ENCODE measurements around the gene PKDCC.
"Not testable (repeated sequence)": the region's sequence is repeated elsewhere in the genome, so short reads cannot be mapped to it uniquely, and the experiment has no call there.

Gene PKDCC

GRCh38 chr2:42021464-42021863 is 26.4 kb upstream of the PKDCC start:
- Histone ChIP-seq H3K9ac (ENCODE audit: low read depth, low read length) (no peak overlapping the region), H3K4me1 (ENCODE audit: insufficient read depth, low read length) (peaks cover 19% of the 10 kb centered on the region), H3K36me3 (ENCODE audit: insufficient read depth, low read length) (no peaks in the 10 kb centered on the region), H3K9me3 (ENCODE audit: control insufficient read depth, insufficient read depth, low read length) (no peaks in the 10 kb centered on the region; the same call in none of the 2 replicates)

DNA sequence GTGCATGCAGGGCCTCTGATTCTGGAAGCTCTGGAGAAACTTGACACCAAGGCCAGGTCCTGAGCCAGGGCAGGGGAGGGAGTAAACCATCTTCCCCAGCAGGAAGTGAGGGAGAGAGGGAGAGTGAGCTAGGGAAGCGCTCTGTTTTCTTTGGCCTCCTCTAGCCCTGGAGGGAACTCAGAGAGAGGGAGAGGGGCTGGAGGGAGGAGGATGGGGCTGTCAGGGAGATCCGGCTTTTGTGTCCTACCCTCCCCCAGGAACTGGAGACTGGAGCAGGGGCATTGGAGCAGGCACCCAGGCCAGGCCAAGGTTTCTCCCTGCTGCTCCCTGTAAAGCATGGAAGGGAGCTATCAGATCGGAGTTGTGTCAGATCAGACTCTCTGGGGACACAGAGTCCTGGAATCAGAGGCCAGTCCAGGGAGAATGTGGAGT is 22.7 kb upstream of the PKDCC start:
- Histone ChIP-seq H3K9ac (ENCODE audit: low read depth, low read length) (no peak overlapping the region; the same call in 1 of the 2 replicates), H3K36me3 (ENCODE audit: insufficient read depth, low read length) (no peaks in the 10 kb centered on the region), H3K9me3 (ENCODE audit: control insufficient read depth, insufficient read depth, low read length) (no peaks in the 10 kb centered on the region; the same call in 1 of the 2 replicates), H3K4me1 (ENCODE audit: insufficient read depth, low read length) (peaks cover 37% of the 10 kb centered on the region)

DNA sequence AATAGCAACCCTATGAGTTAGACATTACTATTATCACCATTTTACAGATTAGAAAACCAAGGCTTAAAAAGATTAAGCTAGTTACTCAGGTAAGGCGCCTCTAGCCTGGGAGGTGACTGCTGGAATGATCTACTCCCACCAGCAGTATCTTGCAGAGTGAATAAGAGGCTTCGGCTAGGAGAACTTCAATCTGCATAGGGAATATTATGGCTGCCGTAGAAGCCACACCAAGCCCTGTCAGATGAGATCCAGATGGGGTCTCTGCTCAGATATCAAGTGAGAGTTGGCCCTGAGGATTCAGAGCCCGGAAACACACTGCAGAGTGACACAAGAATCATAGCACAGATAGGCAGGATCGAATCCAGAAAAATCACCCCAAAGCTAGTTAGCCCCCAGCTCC is 21.5 kb upstream of the PKDCC start:
- Histone ChIP-seq H3K9ac (ENCODE audit: low read depth, low read length) (no peak overlapping the region), H3K9me3 (ENCODE audit: control insufficient read depth, insufficient read depth, low read length) (no peaks in the 10 kb centered on the region; the same call in 1 of the 2 replicates), H3K4me1 (ENCODE audit: insufficient read depth, low read length) (peaks cover 47% of the 10 kb centered on the region), H3K36me3 (ENCODE audit: insufficient read depth, low read length) (no peaks in the 10 kb centered on the region)

- Histone ChIP-seq H3K36me3 (ENCODE audit: insufficient read depth, low read length) (no peaks in the 10 kb centered on the region), H3K4me1 (ENCODE audit: insufficient read depth, low read length) (peaks cover 52% of the 10 kb centered on the region), H3K9me3 (ENCODE audit: control insufficient read depth, insufficient read depth, low read length) (no peaks in the 10 kb centered on the region), H3K9ac (ENCODE audit: low read depth, low read length) (no peak overlapping the region)
Measured at GRCh38 chr2:42028571-42029148, 19.2 kb upstream of the PKDCC start.

GRCh38 chr2:42029171-42029570 is 18.6 kb upstream of the PKDCC start:
- H3K4me1 ChIP-seq (ENCODE audit: insufficient read depth, low read length): peaks cover 52% of the 10 kb centered on the region
- H3K9ac ChIP-seq (ENCODE audit: low read depth, low read length): no peak overlapping the region
- H3K9me3 ChIP-seq (ENCODE audit: control insufficient read depth, insufficient read depth, low read length): no peaks in the 10 kb centered on the region

GRCh38 chr2:42029639-42030199 is 18.1 kb upstream of the PKDCC start:
- no peaks in the 10 kb centered on the region for H3K36me3 ChIP-seq (ENCODE audit: insufficient read depth, low read length)
- no peak overlapping the region; the same call in 1 of the 2 replicates for H3K9ac ChIP-seq (ENCODE audit: low read depth, low read length)
- no peaks in the 10 kb centered on the region for H3K9me3 ChIP-seq (ENCODE audit: control insufficient read depth, insufficient read depth, low read length)
- H3K4me1 ChIP-seq (ENCODE audit: insufficient read depth, low read length): peaks cover 48% of the 10 kb centered on the region

More at GRCh38 chr2:42029171-42029570, 18.6 kb upstream of the PKDCC start:
- H3K36me3 ChIP-seq (ENCODE audit: insufficient read depth, low read length): no peaks in the 10 kb centered on the region

GRCh38 chr2:42030200-42030759 is 17.5 kb upstream of the PKDCC start:
- Histone ChIP-seq H3K36me3 (ENCODE audit: insufficient read depth, low read length) (no peaks in the 10 kb centered on the region), H3K9me3 (ENCODE audit: control insufficient read depth, insufficient read depth, low read length) (no peaks in the 10 kb centered on the region), H3K4me1 (ENCODE audit: insufficient read depth, low read length) (peaks cover 43% of the 10 kb centered on the region), H3K9ac (ENCODE audit: low read depth, low read length) (no peak overlapping the region; the same call in 1 of the 2 replicates)

GRCh38 chr2:42030829-42031228 is 17.0 kb upstream of the PKDCC start:
- Histone ChIP-seq H3K9me3 (ENCODE audit: control insufficient read depth, insufficient read depth, low read length) (no peaks in the 10 kb centered on the region), H3K4me1 (ENCODE audit: insufficient read depth, low read length) (peaks cover 43% of the 10 kb centered on the region), H3K9ac (ENCODE audit: low read depth, low read length) (no peak overlapping the region), H3K36me3 (ENCODE audit: insufficient read depth, low read length) (no peaks in the 10 kb centered on the region)

DNA sequence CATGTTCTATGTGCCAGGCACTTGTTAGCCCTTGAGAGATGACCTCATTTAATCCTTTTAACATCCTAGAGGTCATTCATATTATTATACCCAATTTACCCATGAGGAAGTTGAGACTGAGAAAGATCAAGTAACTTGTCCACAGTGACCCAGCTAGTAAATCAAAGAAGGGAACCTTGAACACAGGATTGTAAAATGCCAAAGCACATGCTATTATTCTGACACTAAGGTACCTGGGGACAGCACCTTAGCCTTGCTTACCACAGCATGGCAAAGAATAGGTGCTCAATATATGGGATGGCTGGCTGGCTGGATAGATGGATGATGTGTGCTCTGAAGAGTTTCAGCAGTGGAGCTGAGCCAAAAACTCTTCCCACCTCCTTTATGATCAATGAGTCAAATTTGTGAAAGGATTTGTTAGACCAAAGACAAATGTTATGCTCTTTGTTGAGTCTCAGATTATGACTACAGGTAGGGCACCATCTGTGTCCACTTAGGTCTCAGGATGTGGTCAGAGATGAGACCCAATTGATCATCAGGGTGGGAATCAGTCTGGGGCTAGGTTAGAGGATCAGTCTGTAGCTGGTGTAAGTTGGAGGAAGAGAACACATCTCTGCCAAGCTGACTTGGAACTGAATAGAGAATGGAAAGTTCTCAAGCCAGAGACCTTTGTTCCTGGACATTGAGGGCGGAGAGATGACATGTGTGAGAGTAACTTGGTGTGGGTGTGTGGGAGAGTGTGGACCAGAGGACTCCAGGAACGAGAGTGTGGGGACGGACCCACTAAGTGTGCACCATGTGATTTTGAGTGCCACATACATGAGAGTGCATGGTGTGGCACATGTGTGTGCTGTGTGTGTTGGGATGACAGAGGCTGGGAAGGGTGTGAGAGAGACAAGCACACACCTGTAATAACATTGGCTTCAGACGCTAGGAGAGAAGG is 16.3 kb upstream of the PKDCC start:
- Histone ChIP-seq H3K4me1 (ENCODE audit: insufficient read depth, low read length) (peaks cover 45% of the 10 kb centered on the region), H3K36me3 (ENCODE audit: insufficient read depth, low read length) (no peaks in the 10 kb centered on the region), H3K9me3 (ENCODE audit: control insufficient read depth, insufficient read depth, low read length) (no peaks in the 10 kb centered on the region), H3K9ac (ENCODE audit: low read depth, low read length) (no peak overlapping the region)

GRCh38 chr2:42032224-42032620 is 15.6 kb upstream of the PKDCC start:
- H3K9me3 ChIP-seq (ENCODE audit: control insufficient read depth, insufficient read depth, low read length): no peaks in the 10 kb centered on the region
- H3K4me1 ChIP-seq (ENCODE audit: insufficient read depth, low read length): peaks cover 45% of the 10 kb centered on the region
- H3K9ac ChIP-seq (ENCODE audit: low read depth, low read length): no peak overlapping the region
- no peaks in the 10 kb centered on the region for H3K36me3 ChIP-seq (ENCODE audit: insufficient read depth, low read length)

DNA sequence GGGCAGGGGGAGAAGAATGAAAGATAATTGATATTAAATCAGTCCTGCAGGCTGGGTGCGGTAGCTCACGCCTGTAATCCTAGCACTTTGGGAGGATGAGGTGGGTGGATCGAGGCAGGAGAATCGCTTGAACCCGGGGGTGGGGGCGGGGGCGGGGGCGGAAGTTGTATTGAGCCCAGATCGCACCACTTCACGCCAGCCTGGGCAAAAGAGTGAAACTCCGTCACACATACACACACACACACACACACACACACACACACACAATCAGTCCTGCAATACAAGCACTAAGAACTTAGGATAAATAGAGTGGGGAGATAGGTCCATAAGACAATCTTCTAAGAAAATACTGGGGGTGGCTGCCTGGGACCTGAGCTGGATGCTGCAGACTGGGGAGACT is 15.1 kb upstream of the PKDCC start:
- Histone ChIP-seq H3K4me1 (ENCODE audit: insufficient read depth, low read length) (peaks cover 45% of the 10 kb centered on the region), H3K36me3 (ENCODE audit: insufficient read depth, low read length) (no peaks in the 10 kb centered on the region)

DNA sequence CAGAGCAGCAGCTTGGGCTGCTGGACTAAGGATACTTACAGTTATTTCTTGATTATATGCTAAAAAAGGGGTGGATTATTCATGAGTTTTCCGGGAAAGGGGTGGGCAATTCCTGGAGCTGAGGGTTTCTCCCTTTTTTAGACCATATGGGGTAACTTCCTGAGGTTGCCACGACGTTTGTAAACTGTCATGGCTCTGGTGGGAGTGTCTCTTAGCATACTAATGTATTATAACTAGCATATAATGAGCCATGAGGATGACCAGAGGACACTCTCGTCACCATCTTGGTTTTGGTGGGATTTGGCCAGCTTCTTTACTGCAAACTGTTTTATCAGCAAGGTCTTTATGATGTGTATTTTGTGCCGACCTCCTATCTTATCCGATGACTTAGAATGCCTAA is 13.7 kb upstream of the PKDCC start:
- peaks cover 37% of the 10 kb centered on the region for H3K4me1 ChIP-seq (ENCODE audit: insufficient read depth, low read length)
- not testable (repeated sequence) for H3K9ac ChIP-seq (ENCODE audit: low read depth, low read length); H3K36me3 ChIP-seq (ENCODE audit: insufficient read depth, low read length); H3K9me3 ChIP-seq (ENCODE audit: control insufficient read depth, insufficient read depth, low read length)

More for the DNA sequence above, 15.1 kb upstream of the PKDCC start:
- no peak overlapping the region for H3K9ac ChIP-seq (ENCODE audit: low read depth, low read length)
- H3K9me3 ChIP-seq (ENCODE audit: control insufficient read depth, insufficient read depth, low read length): no peaks in the 10 kb centered on the region

DNA sequence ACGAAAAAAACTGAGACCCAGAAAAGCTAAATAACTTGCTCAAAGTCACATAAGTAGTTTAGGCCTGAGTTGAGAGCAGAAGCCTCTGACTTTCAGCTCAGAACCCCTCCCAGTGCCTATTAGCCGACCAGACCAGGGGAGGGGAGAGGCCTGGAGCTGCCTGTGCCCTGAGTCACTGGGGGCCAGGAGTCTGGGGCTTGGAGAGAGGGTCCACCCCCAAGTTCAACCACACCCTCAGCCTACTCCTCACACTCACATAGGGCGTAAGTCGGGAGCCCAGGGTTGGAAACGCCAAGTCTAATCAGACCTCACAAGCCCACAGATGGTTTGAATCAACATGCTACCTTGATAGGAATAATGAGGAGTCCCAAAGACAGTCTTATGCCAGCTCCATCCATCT is 12.6 kb upstream of the PKDCC start:
- Histone ChIP-seq H3K9ac (ENCODE audit: low read depth, low read length) (no peak overlapping the region), H3K36me3 (ENCODE audit: insufficient read depth, low read length) (no peaks in the 10 kb centered on the region), H3K9me3 (ENCODE audit: control insufficient read depth, insufficient read depth, low read length) (no peaks in the 10 kb centered on the region), H3K4me1 (ENCODE audit: insufficient read depth, low read length) (peaks cover 26% of the 10 kb centered on the region)

- Histone ChIP-seq H3K9me3 (ENCODE audit: control insufficient read depth, insufficient read depth, low read length) (no peaks in the 10 kb centered on the region), H3K4me1 (ENCODE audit: insufficient read depth, low read length) (peaks cover 23% of the 10 kb centered on the region), H3K9ac (ENCODE audit: low read depth, low read length) (no peak overlapping the region), H3K36me3 (ENCODE audit: insufficient read depth, low read length) (no peaks in the 10 kb centered on the region)
Measured at GRCh38 chr2:42036413-42036812, 11.4 kb upstream of the PKDCC start.
